ENCODE data around the gene MED27.

The MED27 gene

DNA sequence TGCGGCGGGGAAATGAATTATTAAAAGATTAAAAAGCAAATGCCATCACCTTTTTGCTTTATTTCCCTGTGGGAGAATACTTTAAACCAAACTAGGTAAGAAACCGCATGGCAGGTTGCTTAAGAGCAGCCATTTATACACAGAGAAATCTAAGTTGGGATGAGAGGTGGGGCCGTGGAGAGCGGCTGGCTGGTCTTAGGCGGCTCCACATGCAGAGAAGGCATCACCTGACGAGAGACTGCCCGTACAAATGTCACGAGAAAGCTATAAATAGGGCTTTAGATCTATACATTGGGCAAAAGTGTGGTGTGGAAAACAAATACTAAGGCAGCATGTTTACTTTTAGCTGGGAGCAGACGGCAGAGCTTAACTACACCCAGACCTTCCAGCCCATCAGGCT lies 39.4 kb downstream of the MED27 start:
- Histone ChIP-seq H3K9me3 (ENCODE audit: control insufficient read depth, insufficient read depth, low read depth, low read length) (no peaks in the 10 kb centered on the region), H3K36me3 (ENCODE audit: control insufficient read depth in 2 of 2, insufficient read depth in 1 of 2, low read length in 2 of 2) (no peaks in the 10 kb centered on the region), H3K4me3 (ENCODE audit: low read depth, low read length) (no peak overlapping the region), H3K4me1 (ENCODE audit: control insufficient read depth, insufficient read depth, low read length) (no peaks in the 10 kb centered on the region), H3K27ac (ENCODE audit: extremely low read depth, low read depth, low read length) (no peak overlapping the region)
- TF ChIP-seq ZNF354C (tag by site-specific recombination; IDR thresholded peaks at IDR 0.05; ENCODE audit: borderline replicate concordance, low read depth): no peak
- TF ChIP-seq, protein P1, sequence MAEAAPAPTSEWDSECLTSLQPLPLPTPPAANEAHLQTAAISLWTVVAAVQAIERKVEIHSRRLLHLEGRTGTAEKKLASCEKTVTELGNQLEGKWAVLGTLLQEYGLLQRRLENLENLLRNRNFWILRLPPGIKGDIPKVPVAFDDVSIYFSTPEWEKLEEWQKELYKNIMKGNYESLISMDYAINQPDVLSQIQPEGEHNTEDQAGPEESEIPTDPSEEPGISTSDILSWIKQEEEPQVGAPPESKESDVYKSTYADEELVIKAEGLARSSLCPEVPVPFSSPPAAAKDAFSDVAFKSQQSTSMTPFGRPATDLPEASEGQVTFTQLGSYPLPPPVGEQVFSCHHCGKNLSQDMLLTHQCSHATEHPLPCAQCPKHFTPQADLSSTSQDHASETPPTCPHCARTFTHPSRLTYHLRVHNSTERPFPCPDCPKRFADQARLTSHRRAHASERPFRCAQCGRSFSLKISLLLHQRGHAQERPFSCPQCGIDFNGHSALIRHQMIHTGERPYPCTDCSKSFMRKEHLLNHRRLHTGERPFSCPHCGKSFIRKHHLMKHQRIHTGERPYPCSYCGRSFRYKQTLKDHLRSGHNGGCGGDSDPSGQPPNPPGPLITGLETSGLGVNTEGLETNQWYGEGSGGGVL (tag by site-specific recombination; IDR thresholded peaks at IDR 0.05): no peak
- no peak for TF ChIP-seq ZNF266 (tag by site-specific recombination; IDR thresholded peaks at IDR 0.05; ENCODE audit: low read depth)
- no peak for TF ChIP-seq ZNF580 (tag by site-specific recombination; IDR thresholded peaks at IDR 0.05)
- TF ChIP-seq PATZ1 (tag by site-specific recombination; IDR thresholded peaks at IDR 0.05): no peak
- no peak for TF ChIP-seq ZBTB49 (tag by site-specific recombination; IDR thresholded peaks at IDR 0.05; ENCODE audit: low read depth)
- no peak for TF ChIP-seq ZNF548 (tag by site-specific recombination; IDR thresholded peaks at IDR 0.05)
- TF ChIP-seq ZBTB20 (tag by site-specific recombination; IDR thresholded peaks at IDR 0.05): no peak
- TF ChIP-seq, protein P2, sequence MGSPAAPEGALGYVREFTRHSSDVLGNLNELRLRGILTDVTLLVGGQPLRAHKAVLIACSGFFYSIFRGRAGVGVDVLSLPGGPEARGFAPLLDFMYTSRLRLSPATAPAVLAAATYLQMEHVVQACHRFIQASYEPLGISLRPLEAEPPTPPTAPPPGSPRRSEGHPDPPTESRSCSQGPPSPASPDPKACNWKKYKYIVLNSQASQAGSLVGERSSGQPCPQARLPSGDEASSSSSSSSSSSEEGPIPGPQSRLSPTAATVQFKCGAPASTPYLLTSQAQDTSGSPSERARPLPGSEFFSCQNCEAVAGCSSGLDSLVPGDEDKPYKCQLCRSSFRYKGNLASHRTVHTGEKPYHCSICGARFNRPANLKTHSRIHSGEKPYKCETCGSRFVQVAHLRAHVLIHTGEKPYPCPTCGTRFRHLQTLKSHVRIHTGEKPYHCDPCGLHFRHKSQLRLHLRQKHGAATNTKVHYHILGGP (tag by site-specific recombination; IDR thresholded peaks at IDR 0.05): no peak
- TF ChIP-seq ZNF114 (tag by site-specific recombination; IDR thresholded peaks at IDR 0.05): no peak
- TF ChIP-seq BCL11B (tag by site-specific recombination; IDR thresholded peaks at IDR 0.05; ENCODE audit: low read depth): no peak
- TF ChIP-seq ZNF510 (tag by site-specific recombination; IDR thresholded peaks at IDR 0.05; ENCODE audit: insufficient replicate concordance): no peak
- TF ChIP-seq ZNF707 (tag by site-specific recombination; IDR thresholded peaks at IDR 0.05): no peak
- no peak for TF ChIP-seq ZNF10 (tag by site-specific recombination; IDR thresholded peaks at IDR 0.05)
- TF ChIP-seq ZNF623 (tag by site-specific recombination; IDR thresholded peaks at IDR 0.05): no peak
- TF ChIP-seq, protein P3, sequence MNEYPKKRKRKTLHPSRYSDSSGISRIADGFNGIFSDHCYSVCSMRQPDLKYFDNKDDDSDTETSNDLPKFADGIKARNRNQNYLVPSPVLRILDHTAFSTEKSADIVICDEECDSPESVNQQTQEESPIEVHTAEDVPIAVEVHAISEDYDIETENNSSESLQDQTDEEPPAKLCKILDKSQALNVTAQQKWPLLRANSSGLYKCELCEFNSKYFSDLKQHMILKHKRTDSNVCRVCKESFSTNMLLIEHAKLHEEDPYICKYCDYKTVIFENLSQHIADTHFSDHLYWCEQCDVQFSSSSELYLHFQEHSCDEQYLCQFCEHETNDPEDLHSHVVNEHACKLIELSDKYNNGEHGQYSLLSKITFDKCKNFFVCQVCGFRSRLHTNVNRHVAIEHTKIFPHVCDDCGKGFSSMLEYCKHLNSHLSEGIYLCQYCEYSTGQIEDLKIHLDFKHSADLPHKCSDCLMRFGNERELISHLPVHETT (tag by site-specific recombination; IDR thresholded peaks at IDR 0.05): no peak
- TF ChIP-seq ZNF561 (tag by site-specific recombination; IDR thresholded peaks at IDR 0.05; ENCODE audit: borderline replicate concordance): no peak
- POLR2A ChIA-PET: no interaction called here
- CTCF ChIA-PET: interaction anchor here (0.7 kb wide), 1 partner anchor 467 kb away, joined by 4 read pairs; no protein-coding TSS in a partner anchor

All from HEK293 (cell line).